HepG2 (cell line): ENCODE measurements around the gene CLCN4. TPM values are rescaled to one million over a fixed set of nuclear protein-coding genes. Genes with fewer than 3 reads are reported as not detected.

ENCODE experiments used
- ATAC-seq: fragments of 200-7000 bp; cut with Tn5 transposase; 3 replicates; pipeline ENCODE4 v1.9.1; 2020; ENCODE audit warnings: mild to moderate bottlenecking, moderate library complexity
- BruUV-seq: library from RNA; stranded (reverse); fragments of 400-500 nt; replicated peaks from 2 replicates; lab custom pipeline; 2021; lab: Mats Ljungman, UMichigan
- CTCF ChIA-PET: fragments of 300-600 bp; formaldehyde crosslinking; extraction: SDS; loops from one replicate; lab custom pipeline; 2021; ENCODE audit warnings: low total read pairs, inconsistent platforms, low intra/inter-chr PET ratio; lab: Yijun Ruan, JAX
- POLR2A ChIA-PET: fragments of 350-600 bp; sonication (Branson Sonifier 250); formaldehyde crosslinking; loops from one replicate; lab custom pipeline; 2020; ENCODE audit warnings: antibody characterized with exemption, inconsistent platforms; lab: Yijun Ruan, JAX
- DNase-seq: peaks from one replicate; pipeline ENCODE4 v3.0.0-alpha.2; 2015; ENCODE audit warnings: low spot score
- FAIRE-seq: peaks from 3 replicates; lab custom pipeline; 2011; peaks lifted over from hg19 to GRCh38; lab: Jason Lieb, UNC
- H2AFZ ChIP-seq: one replicate; pipeline ENCODE4 v1.6.1; 2011; ENCODE audit warnings: low read length, inconsistent platforms
- H3K27ac ChIP-seq: fragments of 300-600 bp; 3 replicates; pipeline ENCODE4 v1.8.0; 2011; ENCODE audit warnings: mixed run types, mild to moderate bottlenecking, mixed read lengths, low read length, inconsistent platforms; ENCODE audit not compliant: insufficient read depth; ENCODE audit errors: extremely low read length
- H3K27me3 ChIP-seq, 2 experiments: fragments of 200-600 bp in 1 of 2; 2 replicates in 1 of 2; 3 replicates in 1 of 2; pipeline versions ENCODE4 v1.6.0 to v1.8.0; 2011; ENCODE audit warnings: low read length in 2 of 2, mild to moderate bottlenecking in 2 of 2, moderate library complexity in 2 of 2, inconsistent platforms in 1 of 2; ENCODE audit not compliant: insufficient read depth in 2 of 2, control insufficient read depth in 1 of 2
- H3K36me3 ChIP-seq, 2 experiments: fragments of 200-600 bp in 1 of 2; replicated peaks in 1 of 2; 2 replicates in 1 of 2; 3 replicates in 1 of 2; pipeline versions ENCODE4 v1.5.1 to v1.8.0; 2011; ENCODE audit warnings: low read length in 2 of 2, inconsistent platforms in 1 of 2; ENCODE audit not compliant: insufficient read depth in 2 of 2, control insufficient read depth in 1 of 2
- H3K4me1 ChIP-seq: 2 replicates; pipeline ENCODE4 v1.5.1; 2012; ENCODE audit warnings: low read length, inconsistent platforms; ENCODE audit not compliant: insufficient read depth
- H3K4me2 ChIP-seq: 2 replicates; pipeline ENCODE4 v1.6.0; 2011; ENCODE audit warnings: low read depth, low read length, inconsistent platforms
- H3K4me3 ChIP-seq, 3 experiments: fragments of 200-600 bp in 1 of 3; sonication (generic), shearing (Covaris generic) in 1 of 3; replicated peaks in 1 of 3; 2 replicates each; pipeline ENCODE4 v1.5.1; 2011 to 2016; ENCODE audit warnings: low read length in 3 of 3, inconsistent platforms in 2 of 3, low read depth in 2 of 3, mild to moderate bottlenecking in 2 of 3, control low read depth in 1 of 3, mixed read lengths in 1 of 3; ENCODE audit not compliant: insufficient read depth in 1 of 3
- H3K79me2 ChIP-seq: one replicate; pipeline ENCODE4 v1.6.1; 2011; ENCODE audit warnings: low read length, inconsistent platforms; ENCODE audit not compliant: insufficient read depth
- H3K9ac ChIP-seq: 2 replicates; pipeline ENCODE4 v1.6.0; 2011; ENCODE audit warnings: mild to moderate bottlenecking, low read depth, low read length, inconsistent platforms; ENCODE audit not compliant: insufficient read depth
- H3K9me3 ChIP-seq: 2 replicates; pipeline ENCODE4 v1.5.1; 2012; ENCODE audit warnings: mild to moderate bottlenecking, low read length
- H4K20me1 ChIP-seq: 2 replicates; pipeline ENCODE4 v1.6.0; 2011; ENCODE audit warnings: inconsistent platforms, mild to moderate bottlenecking, low read length, moderate library complexity; ENCODE audit not compliant: insufficient read depth
- DDIT3 ChIP-seq: sonication (generic); formaldehyde crosslinking; IDR thresholded peaks from 2 replicates; pipeline ENCODE4 v1.4.0; 2020; ENCODE audit warnings: mild to moderate bottlenecking, missing genetic modification reagents
- GABPA ChIP-seq, 2 experiments: IDR thresholded peaks; 2 replicates each; pipeline ENCODE4 v1.6.1; 2011 to 2016; ENCODE audit warnings: low read depth in 2 of 2, low read length in 1 of 2, missing biosample characterization in 1 of 2, missing genetic modification characterization in 1 of 2
- GLI4 ChIP-seq: sonication (generic); formaldehyde crosslinking; IDR thresholded peaks from 2 replicates; pipeline ENCODE4 v1.5.1; 2020; ENCODE audit warnings: missing genetic modification reagents, mild to moderate bottlenecking, moderate library complexity, borderline replicate concordance
- ZBTB7A ChIP-seq: sonication (generic); formaldehyde crosslinking; IDR thresholded peaks from 2 replicates; pipeline ENCODE4 v1.8.0; 2022; ENCODE audit warnings: mild to moderate bottlenecking, missing genetic modification reagents
- WGBS: methylation state at CpG from one replicate; pipeline ENCODE4 v1.1.6; 2017; ENCODE audit warnings: low lambda C conversion rate; 5-methylcytosine and 5-hydroxymethylcytosine counted together
- in situ Hi-C: cut with HindIII; loops from 2 replicates; pipeline ENCODE4 v1.10.0; 2017; ENCODE audit warnings: low pct_unique_long_range_greater_than_20kb; ENCODE audit not compliant: extremely low pct_ligation_motif_present
- intact Hi-C: fragments of 100-400 bp; cut with micrococcal nuclease; formaldehyde crosslinking; loops from one replicate; pipeline ENCODE4 v1.10.0; 2022; ENCODE audit not compliant: unreplicated experiment
- polyA plus RNA-seq, 8 experiments: library from polyadenylated mRNA; depleted of rRNA in 3 of 8; stranded (reverse) in 7 of 8; unstranded in 1 of 8; fragments of >200 nt; fragmentation: Illumina TruSeq in 4 of 8; extraction: Trizol in 4 of 8; gene quantifications; 2 replicates each; pipeline versions ENCODE4 v1.2.1 to v1.2.3, GENCODE V29; 2011 to 2016; ENCODE audit warnings: low read depth in 4 of 8, missing spikeins in 1 of 8, mixed read lengths in 1 of 8; ENCODE audit not compliant: insufficient read depth in 1 of 8
- total RNA-seq, 5 experiments: library from RNA; depleted of rRNA; stranded (reverse); fragments of >200 nt; fragmentation: Illumina TruSeq; extraction: Trizol; gene quantifications; 2 replicates each; pipeline ENCODE4 v1.2.3, GENCODE V29; 2016; ENCODE audit warnings: low read depth in 1 of 5
- TF ChIP-seq, protein P1 (sequence below): sonication (generic); formaldehyde crosslinking; IDR thresholded peaks from 2 replicates; pipeline ENCODE4 v1.5.1; 2020; ENCODE audit warnings: mild to moderate bottlenecking, missing genetic modification reagents, moderate library complexity
- TF ChIP-seq, protein P2 (sequence below): IDR thresholded peaks from 2 replicates; pipeline ENCODE4 v1.6.1; 2012; ENCODE audit warnings: low read length, improper control_type of control experiment

CLCN4 gene
- total and polyA plus RNA-seq, 2 of the 13 experiments (the other 11 are each of a cell fraction or from before 2014, with no cell fraction given), result 1.8 to 2.5 TPM

DNA sequence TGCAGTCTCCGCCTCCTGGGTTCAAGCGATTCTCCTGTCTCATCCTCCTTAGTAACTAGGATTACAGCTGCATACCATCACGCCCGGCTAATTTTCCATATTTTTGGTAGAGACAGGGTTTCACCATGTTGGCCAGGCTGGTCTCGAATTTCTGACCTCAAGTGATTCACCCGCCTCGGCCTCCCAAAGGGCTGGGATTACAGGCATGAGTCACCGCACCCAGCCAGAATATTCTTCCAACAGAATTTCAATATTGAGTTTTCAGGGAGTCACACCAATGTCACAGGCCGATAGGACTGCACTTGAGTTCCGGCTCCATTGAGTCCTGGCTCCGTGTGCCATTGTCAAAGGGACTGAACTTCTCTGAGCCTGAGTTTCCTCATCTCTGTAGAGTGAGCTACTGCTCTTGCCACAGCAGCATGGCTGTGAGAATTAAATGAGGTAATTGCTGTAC lies 82.9 kb downstream of the CLCN4 start:
- no peak for TF ChIP-seq GABPA (IDR thresholded peaks at IDR 0.05; ENCODE audit: low read depth, low read length)
- no peak for TF ChIP-seq GABPA (CRISPR knock-in tag; IDR thresholded peaks at IDR 0.05; ENCODE audit: low read depth)
- no peak for TF ChIP-seq DDIT3 (CRISPR knock-in tag)
- no peak for TF ChIP-seq GLI4
- TF ChIP-seq, protein P1, sequence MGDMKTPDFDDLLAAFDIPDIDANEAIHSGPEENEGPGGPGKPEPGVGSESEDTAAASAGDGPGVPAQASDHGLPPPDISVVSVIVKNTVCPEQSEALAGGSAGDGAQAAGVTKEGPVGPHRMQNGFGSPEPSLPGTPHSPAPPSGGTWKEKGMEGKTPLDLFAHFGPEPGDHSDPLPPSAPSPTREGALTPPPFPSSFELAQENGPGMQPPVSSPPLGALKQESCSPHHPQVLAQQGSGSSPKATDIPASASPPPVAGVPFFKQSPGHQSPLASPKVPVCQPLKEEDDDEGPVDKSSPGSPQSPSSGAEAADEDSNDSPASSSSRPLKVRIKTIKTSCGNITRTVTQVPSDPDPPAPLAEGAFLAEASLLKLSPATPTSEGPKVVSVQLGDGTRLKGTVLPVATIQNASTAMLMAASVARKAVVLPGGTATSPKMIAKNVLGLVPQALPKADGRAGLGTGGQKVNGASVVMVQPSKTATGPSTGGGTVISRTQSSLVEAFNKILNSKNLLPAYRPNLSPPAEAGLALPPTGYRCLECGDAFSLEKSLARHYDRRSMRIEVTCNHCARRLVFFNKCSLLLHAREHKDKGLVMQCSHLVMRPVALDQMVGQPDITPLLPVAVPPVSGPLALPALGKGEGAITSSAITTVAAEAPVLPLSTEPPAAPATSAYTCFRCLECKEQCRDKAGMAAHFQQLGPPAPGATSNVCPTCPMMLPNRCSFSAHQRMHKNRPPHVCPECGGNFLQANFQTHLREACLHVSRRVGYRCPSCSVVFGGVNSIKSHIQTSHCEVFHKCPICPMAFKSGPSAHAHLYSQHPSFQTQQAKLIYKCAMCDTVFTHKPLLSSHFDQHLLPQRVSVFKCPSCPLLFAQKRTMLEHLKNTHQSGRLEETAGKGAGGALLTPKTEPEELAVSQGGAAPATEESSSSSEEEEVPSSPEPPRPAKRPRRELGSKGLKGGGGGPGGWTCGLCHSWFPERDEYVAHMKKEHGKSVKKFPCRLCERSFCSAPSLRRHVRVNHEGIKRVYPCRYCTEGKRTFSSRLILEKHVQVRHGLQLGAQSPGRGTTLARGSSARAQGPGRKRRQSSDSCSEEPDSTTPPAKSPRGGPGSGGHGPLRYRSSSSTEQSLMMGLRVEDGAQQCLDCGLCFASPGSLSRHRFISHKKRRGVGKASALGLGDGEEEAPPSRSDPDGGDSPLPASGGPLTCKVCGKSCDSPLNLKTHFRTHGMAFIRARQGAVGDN (CRISPR knock-in tag), result no peak
- no peak for TF ChIP-seq ZBTB7A (CRISPR knock-in tag)
- TF ChIP-seq, protein P2, sequence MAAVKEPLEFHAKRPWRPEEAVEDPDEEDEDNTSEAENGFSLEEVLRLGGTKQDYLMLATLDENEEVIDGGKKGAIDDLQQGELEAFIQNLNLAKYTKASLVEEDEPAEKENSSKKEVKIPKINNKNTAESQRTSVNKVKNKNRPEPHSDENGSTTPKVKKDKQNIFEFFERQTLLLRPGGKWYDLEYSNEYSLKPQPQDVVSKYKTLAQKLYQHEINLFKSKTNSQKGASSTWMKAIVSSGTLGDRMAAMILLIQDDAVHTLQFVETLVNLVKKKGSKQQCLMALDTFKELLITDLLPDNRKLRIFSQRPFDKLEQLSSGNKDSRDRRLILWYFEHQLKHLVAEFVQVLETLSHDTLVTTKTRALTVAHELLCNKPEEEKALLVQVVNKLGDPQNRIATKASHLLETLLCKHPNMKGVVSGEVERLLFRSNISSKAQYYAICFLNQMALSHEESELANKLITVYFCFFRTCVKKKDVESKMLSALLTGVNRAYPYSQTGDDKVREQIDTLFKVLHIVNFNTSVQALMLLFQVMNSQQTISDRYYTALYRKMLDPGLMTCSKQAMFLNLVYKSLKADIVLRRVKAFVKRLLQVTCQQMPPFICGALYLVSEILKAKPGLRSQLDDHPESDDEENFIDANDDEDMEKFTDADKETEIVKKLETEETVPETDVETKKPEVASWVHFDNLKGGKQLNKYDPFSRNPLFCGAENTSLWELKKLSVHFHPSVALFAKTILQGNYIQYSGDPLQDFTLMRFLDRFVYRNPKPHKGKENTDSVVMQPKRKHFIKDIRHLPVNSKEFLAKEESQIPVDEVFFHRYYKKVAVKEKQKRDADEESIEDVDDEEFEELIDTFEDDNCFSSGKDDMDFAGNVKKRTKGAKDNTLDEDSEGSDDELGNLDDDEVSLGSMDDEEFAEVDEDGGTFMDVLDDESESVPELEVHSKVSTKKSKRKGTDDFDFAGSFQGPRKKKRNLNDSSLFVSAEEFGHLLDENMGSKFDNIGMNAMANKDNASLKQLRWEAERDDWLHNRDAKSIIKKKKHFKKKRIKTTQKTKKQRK, result no peak
- TF ChIP-seq, all 625 proteins: peak for 0
- Histone ChIP-seq H3K27ac (no peak overlapping the region), H3K9ac (no peak overlapping the region), H4K20me1 (no peaks in the 10 kb centered on the region), H3K79me2 (no peaks in the 10 kb centered on the region), H3K36me3 (no peaks in the 10 kb centered on the region), H3K9me3 (no peaks in the 10 kb centered on the region), H3K27me3 (no peaks in the 10 kb centered on the region), H3K4me1 (no peaks in the 10 kb centered on the region), H2AFZ (no peak overlapping the region), H3K4me2 (no peak overlapping the region), H3K4me3 (no peak overlapping the region)
- no TSS peak for BruUV-seq
- ATAC-seq, result no peak
- POLR2A ChIA-PET, result no interaction called here
- DNase-seq, result no peak
- CTCF ChIA-PET, result no interaction called here
- in situ Hi-C loops, result no loop called here
- intact Hi-C loops, result no loop called here
- 68% methylated on average over 7 of the region's 11 CpGs for WGBS
- FAIRE-seq, result no peak
